Vagina (tissue), 2 donors: ENCODE measurements around the gene PRR19. TPM values are rescaled to one million over a fixed set of nuclear protein-coding genes. Genes with fewer than 3 reads are reported as not detected.

Experiments used
- DNase-seq, 2 donors: peaks; one replicate each; pipeline ENCODE4 v3.0.0-alpha.2; 2017; ENCODE audit errors: extremely low spot score in 2 of 2
- H3K27ac ChIP-seq: fragments of 200-600 bp; sonication (generic); one replicate; pipeline ENCODE4 v1.5.1; 2019
- H3K27me3 ChIP-seq: fragments of 200-600 bp; sonication (generic); one replicate; pipeline ENCODE4 v1.5.1; 2019
- H3K36me3 ChIP-seq, 2 donors: fragments of 200-600 bp; sonication (generic); one replicate each; pipeline ENCODE4 v1.5.1; 2017 to 2019
- H3K4me1 ChIP-seq: fragments of 200-600 bp; sonication (generic); one replicate; pipeline ENCODE4 v1.5.1; 2019
- H3K4me3 ChIP-seq, 2 donors: fragments of 200-600 bp; sonication (generic); 1 replicate in 1 of 2; 2 replicates in 1 of 2; pipeline ENCODE4 v1.5.1; 2016 to 2019
- H3K9me3 ChIP-seq: fragments of 200-600 bp; sonication (generic); one replicate; pipeline ENCODE4 v1.5.1; 2019
- CTCF ChIP-seq, 3 experiments: fragments of 450-650 bp in 2 of 3; fragments of 200-600 bp in 1 of 3; sonication (generic) in 1 of 3; IDR thresholded peaks; one replicate each; pipeline ENCODE4 v1.5.1; 2017 to 2019; ENCODE audit warnings: antibody characterized with exemption in 3 of 3, mild to moderate bottlenecking in 2 of 3, moderate library complexity in 2 of 3
- POLR2A ChIP-seq, 2 donors: fragments of 450-650 bp; IDR thresholded peaks; one replicate each; pipeline ENCODE4 v1.6.1; 2017; ENCODE audit warnings: antibody characterized with exemption in 2 of 2, mild to moderate bottlenecking in 2 of 2, moderate library complexity in 2 of 2
- POLR2AphosphoS5 ChIP-seq, 2 donors: sonication (generic); formaldehyde crosslinking; IDR thresholded peaks; one replicate each; pipeline ENCODE4 v1.9.0; 2017; ENCODE audit warnings: antibody characterized with exemption in 2 of 2, mild to moderate bottlenecking in 2 of 2, low read depth in 1 of 2; ENCODE audit not compliant: insufficient read depth in 1 of 2
- intact Hi-C: fragments of 100-400 bp; cut with DNase I; formaldehyde crosslinking; loops from one replicate; pipeline ENCODE4 v1.15.1; 2023
- total RNA-seq: library from RNA; depleted of rRNA; stranded (reverse); fragments of >200 nt; gene quantifications from one replicate; pipeline ENCODE4 v1.2.3, GENCODE V29; 2016

PRR19 gene
- total RNA-seq, 1 donor from 2014 or later, result not detected

- H3K4me3 ChIP-seq, result no peak overlapping the region
- no peaks in the 10 kb centered on the region for H3K9me3 ChIP-seq
- H3K36me3 ChIP-seq, result peaks cover 0 to 28% of the 10 kb centered on the region in 2 donors
- H3K27ac ChIP-seq, result peak overlapping the region; percentile 100
- H3K4me1 ChIP-seq, result peaks cover 79% of the 10 kb centered on the region
- intact Hi-C loops, result no loop called here
- TF ChIP-seq POLR2AphosphoS5 (IDR thresholded peaks at IDR 0.05; ENCODE audit: insufficient read depth in 1 of 2, low read depth in 1 of 2), result no peak
- TF ChIP-seq POLR2A (IDR thresholded peaks at IDR 0.05), result no peak
- no peak for TF ChIP-seq CTCF (IDR thresholded peaks at IDR 0.05)
- no peak for DNase-seq
- no peaks in the 10 kb centered on the region for H3K27me3 ChIP-seq
These were observed 25.1 kb upstream of the PRR19 start for GRCh38 chr19:42276821-42277220.

GRCh38 chr19:42277821-42278451 is 24.0 kb upstream of the PRR19 start:
- Histone ChIP-seq H3K9me3 (no peaks in the 10 kb centered on the region), H3K27ac (peak overlapping the region; percentile 100), H3K4me3 (no peak overlapping the region), H3K36me3 (peaks cover 0 to 25% of the 10 kb centered on the region in 2 donors), H3K4me1 (peaks cover 85% of the 10 kb centered on the region), H3K27me3 (no peaks in the 10 kb centered on the region)
- no peak for TF ChIP-seq POLR2A (IDR thresholded peaks at IDR 0.05)
- TF ChIP-seq CTCF (IDR thresholded peaks at IDR 0.05), result no peak
- no peak for TF ChIP-seq POLR2AphosphoS5 (IDR thresholded peaks at IDR 0.05; ENCODE audit: insufficient read depth in 1 of 2, low read depth in 1 of 2)
- intact Hi-C loops, result no loop called here
- DNase-seq, result no peak

- intact Hi-C loops, result no loop called here
- Histone ChIP-seq H3K4me3 (no peak overlapping the region), H3K27me3 (no peaks in the 10 kb centered on the region), H3K36me3 (peaks cover 0 to 18% of the 10 kb centered on the region in 2 donors), H3K4me1 (peaks cover 90% of the 10 kb centered on the region), H3K9me3 (no peaks in the 10 kb centered on the region), H3K27ac (peak overlapping the region; percentile 100)
- DNase-seq, result no peak
- TF ChIP-seq POLR2A (IDR thresholded peaks at IDR 0.05) (no peak), POLR2AphosphoS5 (IDR thresholded peaks at IDR 0.05; ENCODE audit: insufficient read depth in 1 of 2, low read depth in 1 of 2) (no peak), CTCF (IDR thresholded peaks at IDR 0.05) (no peak)
These were observed 23.3 kb upstream of the PRR19 start for GRCh38 chr19:42278452-42279154.

GRCh38 chr19:42279155-42279901 is 22.6 kb upstream of the PRR19 start:
- peak overlapping the region; percentile 68 to 75 for H3K4me3 ChIP-seq
- TF ChIP-seq POLR2AphosphoS5 (IDR thresholded peaks at IDR 0.05; ENCODE audit: insufficient read depth in 1 of 2, low read depth in 1 of 2) (no peak), POLR2A (IDR thresholded peaks at IDR 0.05) (no peak), CTCF (IDR thresholded peaks at IDR 0.05) (no peak)
- intact Hi-C loops, result no loop called here
- peaks cover 0 to 11% of the 10 kb centered on the region in 2 donors for H3K36me3 ChIP-seq
- H3K9me3 ChIP-seq, result no peaks in the 10 kb centered on the region
- no peak for DNase-seq
- no peaks in the 10 kb centered on the region for H3K27me3 ChIP-seq
- peak overlapping the region; percentile 100 for H3K27ac ChIP-seq
- H3K4me1 ChIP-seq, result peaks cover 83% of the 10 kb centered on the region
